ENCODE results near the gene ST3GAL4.
A peak's percentile ranks its signal among the peaks of the same experiment; 100 is the strongest.

The ST3GAL4 gene

DNA sequence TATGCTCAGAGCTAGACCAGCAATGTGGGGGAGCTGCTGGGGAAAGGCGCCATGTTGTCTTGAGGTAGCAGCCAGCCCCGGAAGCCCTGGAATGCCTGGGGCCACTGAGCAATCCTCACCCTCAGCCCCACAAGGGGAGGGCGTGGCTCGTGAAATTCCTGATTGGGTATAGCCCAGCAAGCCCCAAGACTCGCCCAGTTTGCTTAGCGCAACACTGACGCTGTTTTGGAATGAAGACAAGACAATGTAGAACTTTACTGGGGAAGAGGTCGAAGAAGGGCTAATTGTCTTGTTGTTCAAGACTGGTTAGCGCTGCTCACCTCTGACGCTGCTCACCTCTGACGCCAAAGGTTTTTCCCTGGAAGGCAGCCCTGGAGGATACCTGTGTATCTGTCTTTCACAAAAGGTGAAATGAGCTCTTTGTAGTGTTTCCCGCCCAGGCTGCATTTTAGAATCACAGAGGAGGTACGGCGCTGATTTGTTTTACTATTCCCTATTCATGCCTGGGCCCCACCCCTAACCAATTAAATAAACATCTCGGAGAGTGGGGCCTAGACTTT, 47.6 kb downstream of the ST3GAL4 start:
- peak; percentile 94 for DNase-seq (ENCODE audit: low spot score)
- TF ChIP-seq, protein P1, sequence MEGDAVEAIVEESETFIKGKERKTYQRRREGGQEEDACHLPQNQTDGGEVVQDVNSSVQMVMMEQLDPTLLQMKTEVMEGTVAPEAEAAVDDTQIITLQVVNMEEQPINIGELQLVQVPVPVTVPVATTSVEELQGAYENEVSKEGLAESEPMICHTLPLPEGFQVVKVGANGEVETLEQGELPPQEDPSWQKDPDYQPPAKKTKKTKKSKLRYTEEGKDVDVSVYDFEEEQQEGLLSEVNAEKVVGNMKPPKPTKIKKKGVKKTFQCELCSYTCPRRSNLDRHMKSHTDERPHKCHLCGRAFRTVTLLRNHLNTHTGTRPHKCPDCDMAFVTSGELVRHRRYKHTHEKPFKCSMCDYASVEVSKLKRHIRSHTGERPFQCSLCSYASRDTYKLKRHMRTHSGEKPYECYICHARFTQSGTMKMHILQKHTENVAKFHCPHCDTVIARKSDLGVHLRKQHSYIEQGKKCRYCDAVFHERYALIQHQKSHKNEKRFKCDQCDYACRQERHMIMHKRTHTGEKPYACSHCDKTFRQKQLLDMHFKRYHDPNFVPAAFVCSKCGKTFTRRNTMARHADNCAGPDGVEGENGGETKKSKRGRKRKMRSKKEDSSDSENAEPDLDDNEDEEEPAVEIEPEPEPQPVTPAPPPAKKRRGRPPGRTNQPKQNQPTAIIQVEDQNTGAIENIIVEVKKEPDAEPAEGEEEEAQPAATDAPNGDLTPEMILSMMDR (IDR thresholded peaks at IDR 0.05; ENCODE audit: poor library complexity, severe bottlenecking): no peak

DNA sequence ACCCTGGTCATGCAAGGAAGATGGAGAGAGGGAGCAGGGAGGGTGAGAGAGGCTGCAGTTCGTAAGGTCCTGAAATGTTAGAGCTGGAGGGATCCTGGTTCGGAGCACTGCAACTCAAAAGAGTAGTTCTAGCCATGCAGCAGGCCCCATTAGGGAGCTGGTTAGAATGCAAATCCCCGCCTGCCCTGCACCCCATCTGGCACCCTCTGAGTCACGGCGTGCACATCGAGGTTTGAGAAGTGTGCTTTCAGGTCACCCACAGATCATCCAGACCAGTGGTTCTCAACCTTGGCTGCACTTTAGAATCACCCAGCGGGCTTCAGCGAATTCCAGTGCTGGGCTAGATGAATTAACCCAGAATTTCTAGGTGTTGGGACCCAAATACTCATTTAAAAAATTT, 48.2 kb downstream of the ST3GAL4 start:
- Histone ChIP-seq H3K27me3 (ENCODE audit: insufficient read depth, poor library complexity, severe bottlenecking) (no peaks in the 10 kb centered on the region), H3K9me3 (ENCODE audit: severe bottlenecking) (no peaks in the 10 kb centered on the region), H3K27ac (ENCODE audit: poor library complexity, severe bottlenecking) (peak overlapping the region; percentile 77), H3K36me3 (ENCODE audit: low read depth) (peaks cover 21% of the 10 kb centered on the region), H3K4me1 (ENCODE audit: insufficient read depth, poor library complexity, severe bottlenecking) (peaks cover 40% of the 10 kb centered on the region), H3K4me3 (ENCODE audit: severe bottlenecking) (no peak overlapping the region)
- TF ChIP-seq, protein P1 (IDR thresholded peaks at IDR 0.05; ENCODE audit: poor library complexity, severe bottlenecking): no peak
- ATAC-seq (ENCODE audit: low read depth): no peak
- DNase-seq (ENCODE audit: low spot score): peak; percentile 44

More for the DNA sequence above, 47.6 kb downstream of the ST3GAL4 start:
- Histone ChIP-seq H3K27ac (ENCODE audit: poor library complexity, severe bottlenecking) (peak overlapping the region; percentile 77), H3K4me1 (ENCODE audit: insufficient read depth, poor library complexity, severe bottlenecking) (peaks cover 40% of the 10 kb centered on the region), H3K27me3 (ENCODE audit: insufficient read depth, poor library complexity, severe bottlenecking) (no peaks in the 10 kb centered on the region), H3K36me3 (ENCODE audit: low read depth) (peaks cover 15% of the 10 kb centered on the region), H3K9me3 (ENCODE audit: severe bottlenecking) (no peaks in the 10 kb centered on the region), H3K4me3 (ENCODE audit: severe bottlenecking) (no peak overlapping the region)
- ATAC-seq (ENCODE audit: low read depth): peak; percentile 86

DNA sequence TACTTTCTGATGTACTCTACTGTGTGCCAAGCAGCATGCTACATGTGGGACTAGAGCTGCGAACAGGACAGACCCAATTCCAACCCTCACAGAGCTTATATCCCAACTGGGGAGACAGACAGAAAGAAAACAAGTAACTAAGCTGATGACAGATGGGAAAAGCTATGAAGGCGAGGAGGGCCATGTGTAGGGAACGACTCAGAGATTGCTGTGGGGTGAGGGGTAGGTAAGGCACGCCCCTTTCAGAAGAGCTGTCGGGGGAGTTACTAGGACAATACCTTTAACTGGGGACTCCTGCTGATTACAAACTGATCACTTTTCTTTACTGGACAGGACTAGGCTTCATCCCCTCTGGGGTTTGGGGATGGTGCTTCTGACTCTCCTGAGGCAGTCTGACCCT, 48.9 kb downstream of the ST3GAL4 start:
- TF ChIP-seq, protein P1 (IDR thresholded peaks at IDR 0.05; ENCODE audit: poor library complexity, severe bottlenecking): no peak
- H3K4me3 ChIP-seq (ENCODE audit: severe bottlenecking): no peak overlapping the region

DNA sequence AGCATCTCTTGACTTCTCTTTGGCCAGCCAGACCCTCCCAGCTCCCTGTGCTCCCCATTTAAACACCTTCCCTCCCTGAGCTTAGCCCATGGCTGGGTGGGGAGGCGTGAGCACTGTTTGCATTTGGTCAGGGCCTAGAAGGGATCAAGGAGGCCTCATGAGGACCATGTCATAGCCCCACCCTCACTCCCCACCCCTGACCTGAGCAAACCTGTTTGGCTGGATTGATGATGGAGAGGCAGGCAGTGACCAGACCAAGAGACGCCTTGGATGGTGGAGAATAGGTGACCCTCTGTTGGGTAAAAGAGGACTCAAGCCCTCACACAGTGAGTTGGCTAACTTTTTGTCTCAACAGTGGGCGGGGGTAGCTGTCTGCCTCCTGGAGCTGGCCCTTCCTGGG, 49.9 kb downstream of the ST3GAL4 start:
- TF ChIP-seq, protein P1 (IDR thresholded peaks at IDR 0.05; ENCODE audit: poor library complexity, severe bottlenecking): no peak
- Histone ChIP-seq H3K27ac (ENCODE audit: poor library complexity, severe bottlenecking) (peak overlapping the region; percentile 77), H3K27me3 (ENCODE audit: insufficient read depth, poor library complexity, severe bottlenecking) (no peaks in the 10 kb centered on the region), H3K4me1 (ENCODE audit: insufficient read depth, poor library complexity, severe bottlenecking) (peaks cover 40% of the 10 kb centered on the region), H3K9me3 (ENCODE audit: severe bottlenecking) (no peaks in the 10 kb centered on the region), H3K36me3 (ENCODE audit: low read depth) (peaks cover 38% of the 10 kb centered on the region), H3K4me3 (ENCODE audit: severe bottlenecking) (no peak overlapping the region)
- ATAC-seq (ENCODE audit: low read depth) (peak; percentile 11; the same call in 1 of the 3 replicates), DNase-seq (ENCODE audit: low spot score) (peak; percentile 47)

More for the DNA sequence above, 48.9 kb downstream of the ST3GAL4 start:
- Histone ChIP-seq H3K9me3 (ENCODE audit: severe bottlenecking) (no peaks in the 10 kb centered on the region), H3K36me3 (ENCODE audit: low read depth) (peaks cover 28% of the 10 kb centered on the region), H3K27ac (ENCODE audit: poor library complexity, severe bottlenecking) (peak overlapping the region; percentile 77), H3K4me1 (ENCODE audit: insufficient read depth, poor library complexity, severe bottlenecking) (peaks cover 40% of the 10 kb centered on the region), H3K27me3 (ENCODE audit: insufficient read depth, poor library complexity, severe bottlenecking) (no peaks in the 10 kb centered on the region)
- DNase-seq (ENCODE audit: low spot score) (no peak), ATAC-seq (ENCODE audit: low read depth) (no peak)

DNA sequence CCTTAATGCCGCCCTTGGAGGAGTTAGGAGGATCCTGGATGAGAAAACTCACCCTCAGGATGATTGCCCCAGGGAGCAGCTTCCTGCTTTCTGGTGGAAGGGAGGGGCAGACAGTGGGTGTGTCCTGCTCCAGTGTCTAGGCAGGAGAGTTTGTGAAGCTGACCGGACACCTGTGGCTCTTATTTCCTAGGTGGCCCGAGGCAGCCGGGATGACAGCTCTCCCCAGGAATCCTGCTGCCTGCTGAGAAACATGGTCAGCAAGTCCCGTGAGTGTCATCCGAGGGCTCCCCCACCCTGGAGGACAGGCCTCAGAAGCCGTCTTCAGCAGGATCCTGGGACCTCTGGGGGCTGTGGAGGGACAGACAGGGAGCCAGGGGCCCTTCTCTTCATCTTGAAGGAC, 50.4 kb downstream of the ST3GAL4 start:
- Histone ChIP-seq H3K9me3 (ENCODE audit: severe bottlenecking) (no peaks in the 10 kb centered on the region), H3K27ac (ENCODE audit: poor library complexity, severe bottlenecking) (peak overlapping the region; percentile 77)
- ATAC-seq (ENCODE audit: low read depth): peak; percentile 73

More for the DNA sequence above, 50.4 kb downstream of the ST3GAL4 start:
- H3K27me3 ChIP-seq (ENCODE audit: insufficient read depth, poor library complexity, severe bottlenecking): no peaks in the 10 kb centered on the region
- TF ChIP-seq, protein P1 (IDR thresholded peaks at IDR 0.05; ENCODE audit: poor library complexity, severe bottlenecking): no peak
- peaks cover 41% of the 10 kb centered on the region for H3K36me3 ChIP-seq (ENCODE audit: low read depth)
- peak; percentile 75 for DNase-seq (ENCODE audit: low spot score)
- no peak overlapping the region for H3K4me3 ChIP-seq (ENCODE audit: severe bottlenecking)
- H3K4me1 ChIP-seq (ENCODE audit: insufficient read depth, poor library complexity, severe bottlenecking): peaks cover 40% of the 10 kb centered on the region
